OCI-LY7 (cell line): ENCODE measurements around the gene CPNE7. TPM values are rescaled to one million over a fixed set of nuclear protein-coding genes. Genes with fewer than 3 reads are reported as not detected.

Source experiments
- BruUV-seq: library from RNA; stranded (reverse); fragments of 400-500 nt; replicated peaks from 2 replicates; lab custom pipeline; 2021; lab: Mats Ljungman, UMichigan
- CTCF ChIA-PET: fragments of 300-600 bp; sonication (Branson Sonifier 250); formaldehyde crosslinking; loops from one replicate; lab custom pipeline; 2022; ENCODE audit warnings: antibody characterized with exemption; ENCODE audit not compliant: unreplicated experiment; lab: Charles Lee
- POLR2A ChIA-PET: fragments of 300-600 bp; sonication (Branson Sonifier 250); formaldehyde crosslinking; loops from one replicate; lab custom pipeline; 2022; ENCODE audit warnings: antibody characterized with exemption; lab: Charles Lee
- DNase-seq: peaks from one replicate; pipeline ENCODE4 v3.0.0-alpha.2; 2015; ENCODE audit warnings: low spot score
- H2AFZ ChIP-seq: fragments of 200-600 bp; sonication (generic), shearing (Covaris generic); 2 replicates; pipeline ENCODE4 v1.6.1; 2014; ENCODE audit warnings: mild to moderate bottlenecking, antibody characterized with exemption, low read length, moderate library complexity
- H3K27ac ChIP-seq: fragments of 200-600 bp; sonication (generic); 2 replicates; pipeline ENCODE4 v1.5.1; 2014; ENCODE audit warnings: mixed run types, low read depth, mild to moderate bottlenecking, moderate library complexity, low read length, inconsistent platforms; ENCODE audit not compliant: poor library complexity, severe bottlenecking
- H3K36me3 ChIP-seq: fragments of 200-600 bp; sonication (generic); 2 replicates; pipeline ENCODE4 v1.6.1; 2014; ENCODE audit warnings: mild to moderate bottlenecking, antibody characterized with exemption, low read length, moderate library complexity, mixed read lengths; ENCODE audit not compliant: insufficient read depth
- H3K4me1 ChIP-seq: fragments of 200-600 bp; sonication (generic); 2 replicates; pipeline ENCODE4 v1.5.1; 2014; ENCODE audit warnings: mild to moderate bottlenecking, low read length; ENCODE audit not compliant: insufficient read depth, poor library complexity, severe bottlenecking
- H3K4me2 ChIP-seq: fragments of 200-600 bp; sonication (generic); 2 replicates; pipeline ENCODE4 v1.6.1; 2014; ENCODE audit warnings: mild to moderate bottlenecking, low read length
- H3K4me3 ChIP-seq: fragments of 200-600 bp; sonication (generic); 2 replicates; pipeline ENCODE4 v1.5.1; 2014; ENCODE audit warnings: mild to moderate bottlenecking, low read depth, low read length; ENCODE audit not compliant: poor library complexity, severe bottlenecking
- H3K79me2 ChIP-seq: fragments of 200-600 bp; sonication (generic); 2 replicates; pipeline ENCODE4 v1.6.1; 2016; ENCODE audit warnings: low read depth, mild to moderate bottlenecking, low read length, moderate library complexity, mixed read lengths; ENCODE audit not compliant: insufficient read depth
- H3K9me2 ChIP-seq: fragments of 200-600 bp; sonication (generic); 2 replicates; pipeline ENCODE4 v1.6.1; 2016; ENCODE audit warnings: mild to moderate bottlenecking, low read length, mixed read lengths; ENCODE audit not compliant: insufficient read depth
- H3K9me3 ChIP-seq: fragments of 200-600 bp; sonication (generic); 2 replicates; pipeline ENCODE4 v1.6.1; 2014; ENCODE audit warnings: mild to moderate bottlenecking, mixed run types, low read length, mixed read lengths
- H4K20me1 ChIP-seq: fragments of 200-600 bp; sonication (generic); 2 replicates; pipeline ENCODE4 v1.6.1; 2014; ENCODE audit warnings: mild to moderate bottlenecking, antibody characterized with exemption, low read length, moderate library complexity, mixed read lengths; ENCODE audit not compliant: insufficient read depth
- CTCF ChIP-seq: fragments of 200-600 bp; sonication (generic); conservative IDR thresholded peaks from 2 replicates; pipeline ENCODE4 v1.5.1; 2014; ENCODE audit warnings: mild to moderate bottlenecking, antibody characterized with exemption, low read length, moderate library complexity, mixed read lengths
- EZH2phosphoT487 ChIP-seq: fragments of 200-600 bp; sonication (generic); IDR thresholded peaks from 2 replicates; pipeline ENCODE4 v1.6.1; 2018; ENCODE audit warnings: low read depth, borderline replicate concordance, mild to moderate bottlenecking, mixed run types, antibody characterized with exemption, low read length, moderate library complexity, mixed read lengths
- intact Hi-C: fragments of 100-400 bp; cut with micrococcal nuclease; formaldehyde crosslinking; loops from one replicate; pipeline ENCODE4 v1.10.0; 2022; ENCODE audit not compliant: unreplicated experiment
- total RNA-seq, 2 experiments: library from RNA; depleted of rRNA in 1 of 2; stranded (reverse); fragments of >200 nt in 1 of 2; shearing (Covaris generic) in 1 of 2; gene quantifications; 2 replicates each; pipeline ENCODE4 v1.2.3, GENCODE V29; 2014 to 2022

The CPNE7 gene
- total RNA-seq, 2 experiments from 2014 or later: not detected

GRCh38 chr16:89610108-89610453 is 34.5 kb downstream of the CPNE7 start:
- BruUV-seq: no TSS peak

GRCh38 chr16:89612415-89613166 is 37.0 kb downstream of the CPNE7 start:
- no peaks in the 10 kb centered on the region for H3K36me3 ChIP-seq
- no peaks in the 10 kb centered on the region for H3K79me2 ChIP-seq
- H3K9me2 ChIP-seq: no peaks in the 10 kb centered on the region
- no peak overlapping the region for H2AFZ ChIP-seq
- H3K4me1 ChIP-seq: no peaks in the 10 kb centered on the region
- ChIA-PET POLR2A (no interaction called here), CTCF (no interaction called here)
- DNase-seq: no peak
- no peak overlapping the region for H3K4me2 ChIP-seq
- no peak overlapping the region for H3K27ac ChIP-seq
- TF ChIP-seq EZH2phosphoT487 (no peak), CTCF (no peak)
- no peaks in the 10 kb centered on the region for H3K9me3 ChIP-seq
- no peaks in the 10 kb centered on the region for H4K20me1 ChIP-seq
- intact Hi-C loops: no loop called here
- BruUV-seq: no TSS peak
- no peak overlapping the region for H3K4me3 ChIP-seq

More at GRCh38 chr16:89610108-89610453, 34.5 kb downstream of the CPNE7 start:
- no peak overlapping the region for H3K4me3 ChIP-seq
- no peak overlapping the region for H3K4me2 ChIP-seq
- ChIA-PET POLR2A (no interaction called here), CTCF (no interaction called here)
- intact Hi-C loops: no loop called here
- no peak overlapping the region for H3K27ac ChIP-seq
- no peaks in the 10 kb centered on the region for H3K4me1 ChIP-seq
- H2AFZ ChIP-seq: no peak overlapping the region
- DNase-seq: no peak
- TF ChIP-seq CTCF (no peak), EZH2phosphoT487 (no peak)
- H4K20me1 ChIP-seq: no peaks in the 10 kb centered on the region
- H3K9me3 ChIP-seq: no peaks in the 10 kb centered on the region
- H3K9me2 ChIP-seq: no peaks in the 10 kb centered on the region
- H3K79me2 ChIP-seq: no peaks in the 10 kb centered on the region
- H3K36me3 ChIP-seq: no peaks in the 10 kb centered on the region

- no peak within 1 kb of the TSS for H2AFZ ChIP-seq
- POLR2A ChIA-PET: no interaction called here
Measured at GRCh38 chr16:89613231-89613953, 37.8 kb downstream of the CPNE7 start, which contains the start of gene DPEP1. TSS of gene DPEP1 (plus strand) at chr16:89613642. CDS start at chr16:89630411, 16,769 bp downstream.

More at GRCh38 chr16:89613231-89613953, 37.8 kb downstream of the CPNE7 start, which contains the start of gene DPEP1:
- no peaks in the 10 kb centered on the region for H4K20me1 ChIP-seq
- no peak within 1 kb of the TSS for H3K4me3 ChIP-seq
- no peaks in the 10 kb centered on the region for H3K36me3 ChIP-seq
- TF ChIP-seq EZH2phosphoT487 (no peak), CTCF (no peak)
- no peak within 1 kb of the TSS for H3K4me2 ChIP-seq
- no peaks in the 10 kb centered on the region for H3K9me2 ChIP-seq
- BruUV-seq: no TSS peak
- H3K9me3 ChIP-seq: no peaks in the 10 kb centered on the region
- intact Hi-C loops: no loop called here
- DNase-seq: no peak
- H3K27ac ChIP-seq: no peak within 1 kb of the TSS
- no peaks in the 10 kb centered on the region for H3K79me2 ChIP-seq
- CTCF ChIA-PET: no interaction called here
- no peaks in the 10 kb centered on the region for H3K4me1 ChIP-seq
